LNCaP clone FGC (cell line): ENCODE data around the gene GALNT18.

Experiments
- DNase-seq: peaks from one replicate; pipeline ENCODE4 v3.0.0-alpha.2; 2011; ENCODE audit warnings: low read depth
- H3K4me3 ChIP-seq: 2 replicates; pipeline ENCODE4 v1.5.1; 2011; ENCODE audit warnings: mild to moderate bottlenecking, low read depth, low read length, control low read depth
- TF ChIP-seq, protein P1 (sequence below): IDR thresholded peaks from 2 replicates; pipeline ENCODE4 v1.5.1; 2012; ENCODE audit warnings: mild to moderate bottlenecking; ENCODE audit not compliant: control insufficient read depth, insufficient read depth; ENCODE audit errors: extremely low read depth

GALNT18 gene

DNA sequence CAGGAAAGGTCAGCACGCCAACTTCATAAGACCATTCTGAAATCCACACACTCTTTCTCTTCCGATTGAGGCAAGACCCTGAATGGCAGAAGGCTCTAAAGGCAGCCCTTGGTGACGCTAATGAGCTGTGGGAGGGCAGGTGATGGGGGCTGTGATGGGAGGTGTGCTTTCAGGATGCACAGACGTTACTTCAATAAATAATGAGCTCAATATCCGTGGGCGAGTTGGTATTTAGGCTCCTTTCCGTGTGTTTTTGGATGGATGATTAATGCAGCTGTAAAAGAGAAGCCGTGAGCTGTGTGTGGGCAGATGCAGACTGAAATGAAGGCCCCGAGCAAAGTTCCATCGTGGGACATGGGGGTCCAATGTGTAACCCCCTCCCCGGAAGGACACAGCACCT lies 138.2 kb downstream of the GALNT18 start:
- H3K4me3 ChIP-seq = no peak overlapping the region
- TF ChIP-seq, protein P1, sequence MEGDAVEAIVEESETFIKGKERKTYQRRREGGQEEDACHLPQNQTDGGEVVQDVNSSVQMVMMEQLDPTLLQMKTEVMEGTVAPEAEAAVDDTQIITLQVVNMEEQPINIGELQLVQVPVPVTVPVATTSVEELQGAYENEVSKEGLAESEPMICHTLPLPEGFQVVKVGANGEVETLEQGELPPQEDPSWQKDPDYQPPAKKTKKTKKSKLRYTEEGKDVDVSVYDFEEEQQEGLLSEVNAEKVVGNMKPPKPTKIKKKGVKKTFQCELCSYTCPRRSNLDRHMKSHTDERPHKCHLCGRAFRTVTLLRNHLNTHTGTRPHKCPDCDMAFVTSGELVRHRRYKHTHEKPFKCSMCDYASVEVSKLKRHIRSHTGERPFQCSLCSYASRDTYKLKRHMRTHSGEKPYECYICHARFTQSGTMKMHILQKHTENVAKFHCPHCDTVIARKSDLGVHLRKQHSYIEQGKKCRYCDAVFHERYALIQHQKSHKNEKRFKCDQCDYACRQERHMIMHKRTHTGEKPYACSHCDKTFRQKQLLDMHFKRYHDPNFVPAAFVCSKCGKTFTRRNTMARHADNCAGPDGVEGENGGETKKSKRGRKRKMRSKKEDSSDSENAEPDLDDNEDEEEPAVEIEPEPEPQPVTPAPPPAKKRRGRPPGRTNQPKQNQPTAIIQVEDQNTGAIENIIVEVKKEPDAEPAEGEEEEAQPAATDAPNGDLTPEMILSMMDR = no peak
- no peak for DNase-seq

DNA sequence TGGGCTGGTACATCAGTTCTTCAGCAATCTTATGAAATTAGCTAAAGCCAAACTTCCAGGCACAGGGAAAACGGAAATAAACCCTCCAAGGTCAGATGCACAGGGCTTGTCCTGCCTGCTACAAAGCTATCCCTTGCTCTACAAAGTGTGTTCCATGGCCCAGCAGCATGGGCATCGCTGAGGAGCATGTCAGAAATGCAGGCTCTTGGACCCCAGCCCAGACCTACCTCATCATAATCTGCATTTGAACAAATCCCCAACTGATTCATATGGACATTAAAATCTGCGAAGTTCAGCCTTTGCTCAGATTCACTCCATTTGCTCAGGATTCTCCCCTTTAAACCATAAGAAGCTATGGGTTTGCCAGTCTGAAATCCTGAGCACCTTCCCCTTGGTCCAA lies 139.1 kb downstream of the GALNT18 start:
- TF ChIP-seq, protein P1 = no peak
- no peak overlapping the region for H3K4me3 ChIP-seq

DNA sequence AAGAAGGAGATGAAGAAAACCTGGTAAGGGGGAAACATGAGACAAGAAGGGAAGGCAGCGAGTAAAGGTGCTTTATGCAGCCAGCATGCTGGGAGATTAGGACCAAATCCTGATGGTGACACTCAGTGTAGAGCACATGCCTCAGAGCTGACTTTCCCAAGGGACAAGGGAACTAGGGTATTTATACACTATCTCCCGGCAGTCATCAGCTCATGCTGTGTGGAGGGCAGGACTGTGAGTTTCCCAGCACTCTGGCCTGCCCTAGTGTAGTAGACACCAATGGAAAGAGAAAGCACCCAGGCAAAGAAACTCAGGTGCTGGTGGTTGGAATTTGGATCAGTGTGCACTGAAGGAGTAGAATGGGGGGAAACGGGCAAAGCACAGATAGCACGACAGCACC lies 140.4 kb downstream of the GALNT18 start:
- no peak overlapping the region for H3K4me3 ChIP-seq
- TF ChIP-seq, protein P1 = no peak
- DNase-seq = no peak

More for the DNA sequence above, 139.1 kb downstream of the GALNT18 start:
- DNase-seq = no peak

DNA sequence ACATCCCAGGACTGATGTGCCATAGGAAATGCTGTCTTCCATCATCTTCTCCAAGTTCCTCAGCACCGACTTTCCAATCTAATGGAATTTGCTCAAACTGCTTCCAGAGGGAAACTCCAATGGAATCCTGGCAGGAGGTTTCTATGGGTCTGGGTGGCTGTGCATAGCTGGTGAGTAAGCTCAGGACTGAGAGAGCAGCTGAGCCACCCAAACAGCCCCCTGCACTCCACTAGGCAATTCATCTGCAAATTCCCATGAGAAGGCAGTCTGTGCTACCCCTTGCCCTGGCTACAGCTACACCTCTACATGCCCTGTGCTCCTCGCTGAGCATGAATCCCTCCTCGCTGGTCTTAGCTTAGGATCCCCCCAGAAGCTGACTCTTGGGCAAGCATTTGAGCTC lies 140.8 kb downstream of the GALNT18 start:
- TF ChIP-seq, protein P1 = no peak
- no peak overlapping the region for H3K4me3 ChIP-seq
- no peak for DNase-seq

DNA sequence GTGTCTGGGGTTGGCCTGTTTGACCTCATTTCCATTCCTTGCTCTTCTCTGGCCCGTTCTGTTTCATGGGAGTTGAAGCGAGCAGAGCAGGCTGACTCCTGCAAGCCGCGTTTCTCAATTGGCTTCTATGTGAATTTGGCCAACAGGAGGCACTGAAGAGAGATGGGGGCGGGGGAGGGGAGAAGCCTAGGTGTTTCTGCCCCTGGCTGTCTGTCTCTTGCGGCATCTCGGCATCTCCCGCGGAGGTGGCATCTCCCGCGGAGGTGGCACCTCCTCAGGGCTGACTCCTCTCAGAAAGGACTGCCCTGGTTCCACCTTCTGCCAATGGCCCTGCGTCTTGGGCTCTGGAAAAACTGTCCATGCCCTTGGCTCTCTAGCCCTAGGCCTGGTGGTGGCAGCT lies 143.1 kb downstream of the GALNT18 start:
- no peak for DNase-seq
- TF ChIP-seq, protein P1 = no peak
- no peak overlapping the region for H3K4me3 ChIP-seq

DNA sequence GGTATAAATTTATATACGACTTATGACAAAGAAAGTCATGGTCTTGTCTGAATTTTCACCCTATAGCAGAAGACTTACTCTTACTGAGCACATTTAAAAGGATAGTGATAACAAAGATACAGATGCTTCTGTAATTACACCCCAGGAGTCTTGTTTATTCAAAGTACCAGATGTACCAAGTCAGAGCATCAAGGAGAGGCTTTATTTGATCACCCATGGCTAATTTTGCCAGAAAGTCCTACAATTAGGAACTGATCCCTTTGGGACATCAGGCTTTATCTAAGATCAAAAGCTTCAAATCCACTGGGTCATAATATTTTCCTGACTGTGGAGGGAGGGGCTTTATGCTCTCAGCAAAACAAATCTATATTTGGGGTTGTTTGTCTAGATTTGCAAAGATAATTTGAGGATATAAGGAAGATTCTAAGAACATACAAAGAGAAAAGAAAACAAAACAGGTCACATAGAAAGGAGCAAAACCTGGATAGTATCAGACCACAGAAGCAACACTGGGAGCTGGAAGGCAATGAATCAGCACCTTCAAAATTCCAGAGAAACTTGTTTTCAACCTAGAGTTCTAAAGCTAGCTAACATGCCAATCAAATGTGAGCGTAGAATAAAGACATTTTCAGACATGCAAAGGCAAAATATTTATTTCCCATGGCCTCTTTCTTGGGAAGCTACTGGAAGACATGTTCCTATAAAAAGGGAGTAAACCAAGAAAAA lies 143.9 kb downstream of the GALNT18 start:
- no peak overlapping the region for H3K4me3 ChIP-seq
- TF ChIP-seq, protein P1 = no peak
- DNase-seq = no peak
